Activated naive CD8-positive, alpha-beta T cell treated with anti-CD3 and anti-CD28 coated beads, Interleukin-2, amount 10 ng/mL, durations not matched to agents 7 days and 5 days (primary cell): Measurements from ENCODE around the gene MLST8. TPM values are rescaled to one million over a fixed set of nuclear protein-coding genes. Genes with fewer than 3 reads are reported as not detected.
"Not testable (repeated sequence)": the region's sequence is repeated elsewhere in the genome, so short reads cannot be mapped to it uniquely, and the experiment has no call there.

Source experiments
- ATAC-seq: fragments of 150-1000 bp; cut with Tn5 transposase; one replicate; pipeline ENCODE4 v1.10.0; 2021; ENCODE audit warnings: low read depth, moderate library complexity
- POLR2A ChIA-PET: fragments of 350-600 bp; sonication (Branson Sonifier 250); formaldehyde crosslinking; loops from one replicate; lab custom pipeline; 2021; ENCODE audit warnings: antibody characterized with exemption; lab: Charles Lee
- DNase-seq: peaks from one replicate; pipeline ENCODE4 v3.0.0; 2021
- H3K27ac Mint-ChIP-seq: one replicate; pipeline ENCODE4 v1.8.0; 2022; ENCODE audit warnings: mild to moderate bottlenecking, mixed read lengths
- H3K27me3 Mint-ChIP-seq: one replicate; pipeline ENCODE4 v1.8.0; 2022; ENCODE audit warnings: mild to moderate bottlenecking, moderate library complexity, mixed read lengths
- H3K36me3 Mint-ChIP-seq: one replicate; pipeline ENCODE4 v1.8.0; 2021; ENCODE audit warnings: mild to moderate bottlenecking, mixed read lengths
- H3K4me1 Mint-ChIP-seq: one replicate; pipeline ENCODE4 v1.8.0; 2021; ENCODE audit warnings: mixed read lengths
- H3K4me3 Mint-ChIP-seq: one replicate; pipeline ENCODE4 v1.8.0; 2022; ENCODE audit warnings: mild to moderate bottlenecking, moderate library complexity, mixed read lengths
- H3K9me3 Mint-ChIP-seq: one replicate; pipeline ENCODE4 v1.8.0; 2021; ENCODE audit warnings: mixed read lengths
- total RNA-seq, 2 experiments: library from RNA; stranded (reverse); gene quantifications; one replicate each; pipeline ENCODE4 v1.2.3, GENCODE V29; 2021

The MLST8 gene
- total RNA-seq, 2 experiments from 2014 or later: 32.1 to 33.1 TPM

DNA sequence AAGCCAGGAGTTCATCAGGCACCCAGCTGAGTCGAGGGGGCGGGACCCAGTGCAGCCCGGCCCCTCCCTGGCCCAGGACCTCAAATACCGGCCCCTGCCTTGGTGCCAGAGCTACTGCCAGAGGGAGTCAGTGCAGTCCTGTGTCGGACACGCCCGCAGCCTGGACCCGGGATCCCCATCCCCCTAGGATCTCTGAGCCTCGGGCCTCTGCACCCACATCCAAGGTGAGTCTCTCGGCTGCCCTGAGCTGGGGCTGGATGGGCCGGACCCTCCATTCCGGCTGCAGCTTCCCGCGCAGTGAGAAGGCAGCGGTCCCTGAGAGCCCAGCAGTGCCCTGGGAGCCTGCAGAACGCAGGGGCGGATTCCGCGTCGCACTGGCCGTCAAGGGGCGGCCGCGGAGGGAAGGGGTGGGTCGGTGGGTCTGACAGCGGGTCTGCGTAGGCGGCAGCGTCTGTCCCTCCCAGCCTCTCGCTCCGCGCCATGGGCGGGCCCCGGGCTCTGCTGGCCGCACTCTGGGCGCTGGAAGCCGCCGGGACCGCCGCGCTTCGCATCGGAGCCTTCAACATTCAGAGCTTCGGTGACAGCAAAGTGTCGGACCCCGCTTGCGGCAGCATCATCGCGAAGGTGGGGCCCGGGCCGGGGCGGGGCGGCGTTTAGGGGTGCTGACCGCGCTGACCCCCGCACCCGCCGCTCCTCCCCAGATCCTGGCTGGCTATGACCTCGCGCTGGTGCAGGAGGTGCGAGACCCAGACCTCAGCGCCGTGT lies 31.3 kb downstream of the MLST8 start, which contains the start of gene DNASE1L2:
Gene DNASE1L2 (plus strand): TSS at position 108 of the 765 bp plus-strand sequence. CDS start 373 bp downstream, at position 481.
- POLR2A ChIA-PET: interaction anchor here (0.8 to 0.9 kb wide), 3 partner anchors 13 to 81 kb away, joined by 3 read pairs; partner anchors contain the start of genes E4F1, ECI1 and TRAF7
- no peak for DNase-seq
- ATAC-seq: no peak
- no peaks in the 10 kb centered on the region for H3K9me3 Mint-ChIP-seq
- H3K27me3 Mint-ChIP-seq: no peaks in the 10 kb centered on the region
- no peaks in the 10 kb centered on the region for H3K4me1 Mint-ChIP-seq
- no peak within 1 kb of the TSS for H3K4me3 Mint-ChIP-seq
- no peak within 1 kb of the TSS for H3K27ac Mint-ChIP-seq
- H3K36me3 Mint-ChIP-seq: peaks cover 3% of the 10 kb centered on the region

DNA sequence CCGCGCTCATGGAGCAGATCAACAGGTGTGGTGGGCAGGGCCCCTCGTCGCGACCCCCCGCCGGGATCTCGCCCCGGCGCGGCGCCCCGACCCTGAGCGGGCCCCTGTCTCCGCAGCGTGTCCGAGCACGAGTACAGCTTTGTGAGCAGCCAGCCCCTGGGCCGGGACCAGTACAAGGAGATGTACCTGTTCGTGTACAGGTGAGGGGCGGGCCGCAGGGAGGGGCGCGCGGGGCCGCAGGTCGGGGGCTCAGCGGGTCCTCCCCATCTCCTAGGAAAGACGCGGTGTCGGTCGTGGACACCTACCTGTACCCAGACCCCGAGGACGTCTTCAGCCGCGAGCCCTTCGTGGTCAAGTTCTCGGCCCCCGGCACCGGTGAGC lies 31.8 kb downstream of the MLST8 start:
- POLR2A ChIA-PET: interaction anchor here (0.9 kb wide), 1 partner anchor 82 kb away, joined by 3 read pairs; the partner anchor contains the start of gene TRAF7
- Mint-ChIP-seq H3K9me3 (no peaks in the 10 kb centered on the region), H3K4me1 (no peaks in the 10 kb centered on the region), H3K4me3 (no peak overlapping the region), H3K27me3 (no peaks in the 10 kb centered on the region), H3K36me3 (peaks cover 2% of the 10 kb centered on the region), H3K27ac (no peak overlapping the region)
- DNase-seq (no peak), ATAC-seq (no peak)

DNA sequence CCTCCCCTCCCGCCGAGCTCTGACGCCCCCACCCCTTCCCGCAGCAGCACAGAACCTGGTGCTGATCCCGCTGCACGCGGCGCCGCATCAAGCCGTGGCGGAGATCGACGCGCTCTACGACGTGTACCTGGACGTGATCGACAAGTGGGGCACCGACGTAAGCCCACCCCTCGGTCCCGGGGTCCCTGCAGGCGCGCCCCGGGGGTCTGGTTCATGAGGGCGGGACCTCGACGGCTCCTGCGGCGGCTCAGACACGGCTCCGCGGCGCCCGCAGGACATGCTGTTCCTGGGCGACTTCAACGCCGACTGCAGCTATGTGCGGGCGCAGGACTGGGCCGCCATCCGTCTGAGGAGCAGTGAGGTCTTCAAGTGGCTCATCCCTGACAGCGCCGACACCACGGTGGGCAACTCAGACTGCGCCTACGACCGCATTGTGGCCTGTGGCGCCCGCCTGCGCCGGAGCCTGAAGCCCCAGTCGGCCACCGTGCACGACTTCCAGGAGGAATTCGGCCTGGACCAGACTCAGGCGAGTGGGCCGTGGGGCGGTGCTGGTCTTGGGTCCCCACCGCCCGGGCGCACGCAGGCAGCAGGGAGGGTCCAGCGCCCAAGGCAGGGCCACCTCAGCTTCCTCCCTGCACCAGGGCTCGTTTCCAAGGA lies 32.4 kb downstream of the MLST8 start:
- Mint-ChIP-seq H3K9me3 (no peaks in the 10 kb centered on the region), H3K4me3 (no peak overlapping the region), H3K4me1 (no peaks in the 10 kb centered on the region), H3K36me3 (peaks cover 2% of the 10 kb centered on the region), H3K27me3 (no peaks in the 10 kb centered on the region), H3K27ac (no peak overlapping the region)
- DNase-seq: no peak
- ATAC-seq: no peak
- POLR2A ChIA-PET: interaction anchor here (1.3 kb wide), 1 partner anchor 32 kb away, joined by 4 read pairs; no protein-coding TSS in a partner anchor

DNA sequence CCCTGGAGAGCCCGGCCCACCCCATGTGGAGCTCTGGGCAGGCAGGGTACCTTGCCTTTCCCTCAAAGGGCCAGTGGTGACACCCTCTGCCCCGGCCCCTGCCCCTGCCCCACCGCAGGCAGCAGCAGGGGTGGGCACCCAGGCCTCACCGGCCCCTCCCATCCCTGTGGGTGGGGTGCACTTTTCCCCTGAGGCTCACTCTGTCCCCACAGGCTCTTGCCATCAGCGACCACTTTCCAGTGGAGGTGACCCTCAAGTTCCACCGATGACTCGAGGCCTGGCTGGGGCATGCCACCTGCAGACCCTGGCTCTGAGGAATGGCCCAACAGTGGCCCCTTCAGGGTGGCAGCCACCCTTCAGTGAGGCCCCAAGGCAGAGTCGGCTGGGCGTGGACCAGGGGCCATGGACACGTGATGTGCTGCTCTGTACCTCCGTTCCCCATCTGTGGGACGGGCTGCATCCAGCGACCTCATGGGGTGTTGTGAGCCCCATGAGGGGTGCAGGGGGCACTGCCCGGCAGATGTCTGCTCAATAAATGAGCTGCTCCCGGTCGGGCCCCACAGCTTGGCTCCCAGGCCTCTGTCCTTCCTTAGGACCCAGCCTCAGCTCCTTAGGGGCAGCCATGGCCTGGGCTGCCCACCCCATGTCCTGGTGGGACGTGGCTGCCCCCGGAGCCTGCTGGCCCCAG lies 33.0 kb downstream of the MLST8 start:
- Mint-ChIP-seq H3K36me3 (peaks cover 2% of the 10 kb centered on the region), H3K4me3 (no peak overlapping the region), H3K27ac (no peak overlapping the region), H3K27me3 (no peaks in the 10 kb centered on the region), H3K4me1 (no peaks in the 10 kb centered on the region), H3K9me3 (no peaks in the 10 kb centered on the region)
- DNase-seq (no peak), ATAC-seq (peak; percentile 15)
- POLR2A ChIA-PET: interaction anchor here (0.6 to 1.3 kb wide), 3 partner anchors 24 to 86 kb away, joined by 3 to 4 read pairs (median 3); partner anchors contain the start of gene PGP

DNA sequence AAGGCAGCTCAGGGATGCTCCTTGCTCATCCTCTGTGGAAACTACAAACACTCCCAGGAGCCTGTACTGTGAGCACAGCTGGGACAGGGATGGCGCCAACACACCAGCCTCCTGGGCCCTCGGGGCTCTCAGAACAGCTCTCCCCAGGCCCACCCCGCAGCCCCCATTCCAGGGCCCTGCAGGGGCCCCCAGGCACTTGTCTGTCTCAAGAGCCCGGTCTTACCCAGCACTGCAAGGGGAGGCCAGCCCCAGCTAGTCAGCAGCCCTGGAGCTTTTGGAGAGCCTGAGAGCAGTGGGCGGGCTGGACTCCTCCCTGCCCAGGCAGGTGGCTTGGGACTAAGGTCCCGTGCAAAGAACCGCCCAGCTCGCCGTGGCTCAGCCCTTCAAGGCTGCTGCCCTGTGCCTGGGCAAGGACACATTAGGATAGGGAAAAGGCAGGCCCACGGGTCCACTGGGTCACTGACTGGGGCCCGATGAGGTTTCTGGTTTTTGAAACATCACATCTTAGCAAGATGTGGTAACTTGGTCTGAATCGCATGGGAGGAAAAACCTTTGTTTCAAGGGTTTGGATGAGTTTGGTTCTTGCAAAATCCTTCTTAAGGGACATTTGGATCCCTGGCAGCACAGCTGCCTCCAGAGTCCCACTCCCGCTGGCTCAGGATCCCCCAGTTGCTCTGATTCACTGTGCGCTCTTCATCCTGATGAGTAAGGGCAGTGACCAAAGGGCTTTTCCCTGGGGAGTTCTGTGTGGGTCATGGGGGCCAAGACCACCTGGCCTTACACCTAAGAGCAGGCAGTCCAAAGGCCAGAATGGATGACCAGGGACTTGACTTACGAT lies 33.8 kb downstream of the MLST8 start:
- Mint-ChIP-seq H3K4me3 (no peak overlapping the region), H3K27ac (no peak overlapping the region), H3K36me3 (peaks cover 2% of the 10 kb centered on the region), H3K9me3 (no peaks in the 10 kb centered on the region), H3K4me1 (no peaks in the 10 kb centered on the region), H3K27me3 (no peaks in the 10 kb centered on the region)
- ATAC-seq: no peak
- DNase-seq: no peak
- POLR2A ChIA-PET: interaction anchor here (0.6 to 1.3 kb wide), 3 partner anchors 24 to 87 kb away, joined by 3 to 4 read pairs (median 3); partner anchors contain the start of gene PGP

DNA sequence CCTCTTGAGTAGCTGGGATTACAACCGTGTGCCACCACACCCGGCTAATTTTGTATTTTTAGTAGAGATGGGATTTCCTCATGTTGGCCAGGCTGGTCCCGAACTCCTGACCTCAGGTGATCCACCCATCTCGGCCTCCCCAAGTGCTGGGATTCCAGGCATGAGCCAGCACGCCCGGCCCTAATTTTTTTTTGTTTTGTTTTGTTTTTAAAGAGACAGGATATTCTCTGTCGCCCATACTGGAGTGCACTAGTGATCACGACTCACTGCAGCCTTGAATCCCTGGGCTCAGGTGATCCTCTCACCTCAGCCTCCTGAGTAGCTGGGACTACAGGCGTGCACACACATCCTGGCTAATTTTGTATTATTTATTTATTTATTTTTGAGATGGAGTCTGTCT lies 35.1 kb downstream of the MLST8 start:
- ATAC-seq, H3K27ac Mint-ChIP-seq, H3K4me1 Mint-ChIP-seq, H3K9me3 Mint-ChIP-seq, H3K36me3 Mint-ChIP-seq, H3K27me3 Mint-ChIP-seq, DNase-seq, POLR2A ChIA-PET, H3K4me3 Mint-ChIP-seq: not testable (repeated sequence)

DNA sequence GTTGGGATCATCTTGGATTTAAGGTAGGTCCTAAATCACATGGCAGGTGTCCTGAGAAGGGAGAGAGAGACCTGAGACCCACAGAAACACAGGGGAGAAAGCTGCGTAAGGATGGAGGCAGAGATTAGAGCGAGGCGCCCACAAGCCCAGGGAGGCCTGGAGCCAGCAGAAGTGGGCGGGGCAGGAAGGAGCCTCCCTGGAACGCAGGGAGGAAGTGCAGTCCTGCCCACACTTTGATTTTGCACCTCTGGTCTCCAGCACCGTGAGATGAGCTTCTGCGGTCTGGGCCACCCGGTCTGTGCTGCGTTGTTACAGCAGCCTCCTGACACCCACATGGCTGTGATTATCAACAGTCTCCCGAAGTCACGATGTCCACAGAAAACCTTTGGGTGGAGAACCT lies 37.3 kb downstream of the MLST8 start:
- DNase-seq: no peak
- H3K9me3 Mint-ChIP-seq: no peaks in the 10 kb centered on the region
- POLR2A ChIA-PET: interaction anchor here (0.8 kb wide), 1 partner anchor 9 kb away, joined by 3 read pairs; the partner anchor contains the start of gene ECI1
- no peaks in the 10 kb centered on the region for H3K27me3 Mint-ChIP-seq
- no peak overlapping the region for H3K4me3 Mint-ChIP-seq
- no peaks in the 10 kb centered on the region for H3K36me3 Mint-ChIP-seq
- ATAC-seq: no peak
- no peak overlapping the region for H3K27ac Mint-ChIP-seq
- no peaks in the 10 kb centered on the region for H3K4me1 Mint-ChIP-seq

DNA sequence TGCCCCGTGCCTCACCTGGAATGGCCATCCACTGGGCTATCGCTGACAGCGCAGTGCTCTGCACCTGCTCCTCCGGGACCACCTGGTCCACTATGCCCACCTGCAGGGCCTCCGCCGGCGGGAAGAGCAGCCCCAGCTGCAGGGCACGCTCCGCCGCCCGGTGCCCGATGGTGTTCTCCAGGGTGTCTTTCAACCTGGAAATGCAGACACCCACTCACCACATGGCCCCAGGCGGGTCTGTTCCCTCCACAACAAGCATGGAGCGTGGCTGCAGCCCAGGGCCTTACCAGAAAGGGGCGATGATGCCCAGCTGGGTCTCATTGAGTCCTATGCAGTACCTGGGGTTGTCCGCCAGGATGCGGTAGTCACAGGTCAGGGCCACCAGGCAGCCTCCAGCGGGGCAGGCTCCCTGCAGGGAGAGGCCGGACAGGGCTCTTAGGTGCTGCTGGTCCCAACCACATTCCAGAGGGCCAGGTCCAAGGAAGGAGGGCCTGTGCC lies 37.8 kb downstream of the MLST8 start:
- Mint-ChIP-seq H3K27ac (no peak overlapping the region), H3K27me3 (no peaks in the 10 kb centered on the region), H3K4me1 (no peaks in the 10 kb centered on the region), H3K4me3 (no peak overlapping the region), H3K36me3 (no peaks in the 10 kb centered on the region), H3K9me3 (no peaks in the 10 kb centered on the region)
- POLR2A ChIA-PET: no interaction called here
- no peak for DNase-seq
- no peak for ATAC-seq

DNA sequence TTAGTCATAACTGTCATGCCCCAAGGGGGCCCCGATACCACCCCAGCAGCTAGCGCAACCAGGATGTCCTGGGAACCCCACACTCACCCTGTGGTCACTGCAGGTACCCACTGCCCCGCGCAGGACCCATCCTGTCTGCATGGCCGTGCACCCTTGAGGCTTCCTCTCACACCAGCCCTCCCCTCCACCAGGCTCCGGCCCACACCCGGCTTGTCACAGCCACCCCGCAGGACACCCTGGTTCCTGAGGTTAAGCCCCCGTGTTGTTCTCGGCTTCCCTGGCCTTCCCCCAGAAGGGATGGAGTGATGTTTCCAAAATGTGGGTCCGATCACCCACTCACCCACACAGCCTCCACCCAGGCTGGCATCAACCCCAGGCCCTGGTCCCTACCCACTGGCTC lies 38.5 kb downstream of the MLST8 start:
- no peaks in the 10 kb centered on the region for H3K9me3 Mint-ChIP-seq
- DNase-seq (no peak), ATAC-seq (no peak)
- POLR2A ChIA-PET: no interaction called here
- no peaks in the 10 kb centered on the region for H3K36me3 Mint-ChIP-seq
- H3K4me3 Mint-ChIP-seq: no peak overlapping the region
- no peak overlapping the region for H3K27ac Mint-ChIP-seq
- no peaks in the 10 kb centered on the region for H3K27me3 Mint-ChIP-seq
- no peaks in the 10 kb centered on the region for H3K4me1 Mint-ChIP-seq

DNA sequence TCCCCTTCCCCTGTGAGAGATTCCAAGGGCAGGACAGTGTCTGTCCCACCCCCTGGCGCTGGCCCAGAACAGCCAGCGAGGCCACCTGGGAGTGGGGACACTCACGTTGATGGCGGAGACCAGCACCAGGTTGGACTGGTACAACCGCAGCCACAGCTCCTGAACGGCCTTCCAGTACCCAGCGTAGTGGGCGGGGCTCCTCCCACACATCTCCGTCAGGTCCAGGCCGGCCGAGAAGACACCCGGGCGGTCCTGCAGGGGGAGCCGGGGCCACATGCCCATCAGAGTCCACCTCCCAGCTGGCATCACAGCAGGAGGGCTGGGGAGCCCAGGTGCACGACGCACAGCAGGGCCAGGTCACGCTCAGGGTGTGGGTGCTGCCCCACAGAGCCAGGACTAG lies 39.0 kb downstream of the MLST8 start:
- no peak for ATAC-seq
- Mint-ChIP-seq H3K4me1 (no peaks in the 10 kb centered on the region), H3K4me3 (no peak overlapping the region), H3K27ac (no peak overlapping the region), H3K36me3 (no peaks in the 10 kb centered on the region), H3K9me3 (no peaks in the 10 kb centered on the region), H3K27me3 (no peaks in the 10 kb centered on the region)
- POLR2A ChIA-PET: no interaction called here
- no peak for DNase-seq

DNA sequence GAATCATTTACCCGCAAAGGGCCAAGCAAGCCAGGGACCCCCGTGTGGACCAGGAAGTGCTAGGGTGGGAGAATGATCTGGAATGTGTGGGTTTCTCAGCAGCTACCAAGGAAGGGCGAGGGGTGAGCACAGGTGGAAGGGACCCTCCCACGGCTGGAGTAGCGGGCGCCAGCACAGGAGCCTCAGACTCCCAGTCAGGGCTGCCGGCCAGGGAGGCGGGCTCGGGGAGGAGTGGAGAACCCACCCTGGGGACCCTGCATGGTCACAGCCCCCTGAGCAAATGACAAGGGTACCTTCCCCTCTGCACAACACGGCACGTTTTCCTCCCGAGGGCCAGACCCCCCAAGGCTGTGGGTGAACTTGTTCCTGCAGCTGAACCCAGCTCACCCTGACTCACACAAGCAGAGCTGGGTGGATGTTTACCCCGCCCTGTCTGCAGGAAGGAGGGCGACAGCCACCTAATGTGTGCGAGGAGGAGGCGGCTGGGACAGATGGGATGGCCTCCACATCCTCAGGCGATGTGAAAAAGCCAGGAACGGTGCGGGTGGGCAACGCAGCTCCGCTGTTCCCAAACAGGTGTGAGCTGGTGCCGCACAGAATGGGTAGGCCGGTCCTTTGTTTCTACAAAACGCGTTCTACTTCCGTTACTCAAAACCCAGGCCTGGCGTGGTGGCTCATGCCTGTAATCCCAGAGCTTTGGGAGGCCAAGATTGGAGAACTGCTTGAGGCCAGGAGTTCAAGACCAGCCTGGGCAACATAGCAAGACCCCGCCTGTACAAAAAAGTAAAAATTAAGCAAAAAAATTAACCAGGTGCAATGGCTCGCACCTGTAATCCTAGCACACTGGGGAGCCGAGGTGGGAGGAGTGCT lies 39.9 kb downstream of the MLST8 start:
- Mint-ChIP-seq H3K9me3 (no peaks in the 10 kb centered on the region), H3K4me1 (peaks cover 2% of the 10 kb centered on the region), H3K4me3 (no peak overlapping the region), H3K27me3 (no peaks in the 10 kb centered on the region), H3K27ac (no peak overlapping the region), H3K36me3 (no peaks in the 10 kb centered on the region)
- DNase-seq: no peak
- POLR2A ChIA-PET: no interaction called here
- no peak for ATAC-seq
